K562 (cell line): Measurements from ENCODE around the gene IQGAP3. TPM values are rescaled to one million over a fixed set of nuclear protein-coding genes. Genes with fewer than 3 reads are reported as not detected.
A peak's percentile ranks its signal among the peaks of the same experiment; 100 is the strongest.

Experiments used
- CREB1 ChIP-seq, 2 experiments: sonication (generic) in 1 of 2; formaldehyde crosslinking in 1 of 2; IDR thresholded peaks; 2 replicates each; pipeline versions ENCODE4 v1.6.1 to v1.8.0; 2012 to 2022; ENCODE audit warnings: inconsistent platforms in 1 of 2, mild to moderate bottlenecking in 1 of 2, missing genetic modification reagents in 1 of 2, moderate library complexity in 1 of 2
- EGR1 ChIP-seq: fragments of 450-650 bp; conservative IDR thresholded peaks from 2 replicates; pipeline ENCODE4 v1.6.1; 2017; ENCODE audit warnings: mild to moderate bottlenecking
- GTF2A2 ChIP-seq: IDR thresholded peaks from 2 replicates; pipeline ENCODE4 v1.6.1; 2016; ENCODE audit warnings: mild to moderate bottlenecking, missing genetic modification characterization, missing compliant biosample characterization
- PATZ1 ChIP-seq: fragments of 250-450 bp; sonication (Bioruptor Pico); IDR thresholded peaks from 2 replicates; pipeline ENCODE4 v1.5.0; 2020; ENCODE audit warnings: mild to moderate bottlenecking, borderline replicate concordance
- SRF ChIP-seq, 2 experiments: fragments of 250-450, 450-650 bp in 1 of 2; sonication (Bioruptor Pico) in 1 of 2; sonication (generic) in 1 of 2; formaldehyde crosslinking; IDR thresholded peaks; 2 replicates each; pipeline versions ENCODE4 v1.5.0 to v1.5.1; 2020 to 2022; ENCODE audit warnings: mild to moderate bottlenecking in 1 of 2, missing genetic modification reagents in 1 of 2
- SRSF9 ChIP-seq: fragments of 200-400 bp; formaldehyde crosslinking; IDR thresholded peaks from 2 replicates; pipeline ENCODE4 v1.6.1; 2017; ENCODE audit warnings: low read depth, low read length, borderline replicate concordance
- ZNF57 ChIP-seq: fragments of 450-650 bp; formaldehyde crosslinking; IDR thresholded peaks from 2 replicates; pipeline ENCODE4 v1.4.0; 2020; ENCODE audit warnings: mild to moderate bottlenecking, moderate library complexity
- polyA plus RNA-seq, 8 experiments: library from polyadenylated mRNA; depleted of rRNA in 4 of 8; stranded (reverse) in 5 of 8; unstranded in 3 of 8; fragments of >200 nt; fragmentation: Nextera tagmentation in 2 of 8; fragmentation: Illumina TruSeq in 1 of 8; extraction: Ambion mirVana in 2 of 8; extraction: Trizol in 1 of 8; gene quantifications; 2 replicates each; pipeline versions ENCODE4 v1.2.1 to v1.2.3, GENCODE V29; 2011 to 2014; ENCODE audit warnings: inconsistent platforms in 1 of 8, missing spikeins in 1 of 8
- total RNA-seq, 7 experiments: library from RNA; depleted of rRNA in 6 of 7; stranded (reverse); fragments of >200 nt in 6 of 7; fragmentation: Illumina TruSeq in 2 of 7; extraction: Trizol in 2 of 7; gene quantifications; 2 replicates each; pipeline versions ENCODE4 v1.2.1 to v1.2.3, GENCODE V29; 2011 to 2021; ENCODE audit warnings: low replicate concordance in 1 of 7
- TF ChIP-seq, protein P1 (sequence below): fragments of 450-650 bp; formaldehyde crosslinking; IDR thresholded peaks from 2 replicates; pipeline ENCODE4 v1.4.0; 2020; ENCODE audit warnings: mild to moderate bottlenecking, mixed read lengths
- TF ChIP-seq, protein P2 (sequence below): fragments of 450-650 bp; IDR thresholded peaks from 2 replicates; pipeline ENCODE4 v1.6.1; 2016; ENCODE audit warnings: low read depth
- TF ChIP-seq, protein P3 (sequence below): fragments of 250-450 bp; sonication (Bioruptor Pico); IDR thresholded peaks from 2 replicates; pipeline ENCODE4 v1.8.0; 2021; ENCODE audit warnings: moderate library complexity, mild to moderate bottlenecking, inconsistent platforms

IQGAP3 gene
- total and polyA plus RNA-seq, 9 of the 15 experiments (the other 6 are each of a cell fraction or from before 2014, with no cell fraction given): 1.4 to 16.6 (median 11.9) TPM

- TF ChIP-seq GTF2A2 (tag) (no peak), EGR1 (0 out of 2 replicates have a peak, but pooled peaks have one; percentile 24), ZNF57 (no peak), PATZ1 (CRISPR knock-in tag) (no peak), SRF (CRISPR knock-in tag; IDR thresholded peaks at IDR 0.05) (no peak), CREB1 (IDR thresholded peaks at IDR 0.05) (no peak), CREB1 (CRISPR knock-in tag; IDR thresholded peaks at IDR 0.05) (no peak), SRSF9 (no peak)
- TF ChIP-seq, protein P1, sequence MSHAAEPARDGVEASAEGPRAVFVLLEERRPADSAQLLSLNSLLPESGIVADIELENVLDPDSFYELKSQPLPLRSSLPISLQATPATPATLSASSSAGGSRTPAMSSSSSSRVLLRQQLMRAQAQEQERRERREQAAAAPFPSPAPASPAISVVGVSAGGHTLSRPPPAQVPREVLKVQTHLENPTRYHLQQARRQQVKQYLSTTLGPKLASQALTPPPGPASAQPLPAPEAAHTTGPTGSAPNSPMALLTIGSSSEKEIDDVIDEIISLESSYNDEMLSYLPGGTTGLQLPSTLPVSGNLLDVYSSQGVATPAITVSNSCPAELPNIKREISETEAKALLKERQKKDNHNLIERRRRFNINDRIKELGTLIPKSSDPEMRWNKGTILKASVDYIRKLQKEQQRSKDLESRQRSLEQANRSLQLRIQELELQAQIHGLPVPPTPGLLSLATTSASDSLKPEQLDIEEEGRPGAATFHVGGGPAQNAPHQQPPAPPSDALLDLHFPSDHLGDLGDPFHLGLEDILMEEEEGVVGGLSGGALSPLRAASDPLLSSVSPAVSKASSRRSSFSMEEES: no peak
- TF ChIP-seq, protein P2, sequence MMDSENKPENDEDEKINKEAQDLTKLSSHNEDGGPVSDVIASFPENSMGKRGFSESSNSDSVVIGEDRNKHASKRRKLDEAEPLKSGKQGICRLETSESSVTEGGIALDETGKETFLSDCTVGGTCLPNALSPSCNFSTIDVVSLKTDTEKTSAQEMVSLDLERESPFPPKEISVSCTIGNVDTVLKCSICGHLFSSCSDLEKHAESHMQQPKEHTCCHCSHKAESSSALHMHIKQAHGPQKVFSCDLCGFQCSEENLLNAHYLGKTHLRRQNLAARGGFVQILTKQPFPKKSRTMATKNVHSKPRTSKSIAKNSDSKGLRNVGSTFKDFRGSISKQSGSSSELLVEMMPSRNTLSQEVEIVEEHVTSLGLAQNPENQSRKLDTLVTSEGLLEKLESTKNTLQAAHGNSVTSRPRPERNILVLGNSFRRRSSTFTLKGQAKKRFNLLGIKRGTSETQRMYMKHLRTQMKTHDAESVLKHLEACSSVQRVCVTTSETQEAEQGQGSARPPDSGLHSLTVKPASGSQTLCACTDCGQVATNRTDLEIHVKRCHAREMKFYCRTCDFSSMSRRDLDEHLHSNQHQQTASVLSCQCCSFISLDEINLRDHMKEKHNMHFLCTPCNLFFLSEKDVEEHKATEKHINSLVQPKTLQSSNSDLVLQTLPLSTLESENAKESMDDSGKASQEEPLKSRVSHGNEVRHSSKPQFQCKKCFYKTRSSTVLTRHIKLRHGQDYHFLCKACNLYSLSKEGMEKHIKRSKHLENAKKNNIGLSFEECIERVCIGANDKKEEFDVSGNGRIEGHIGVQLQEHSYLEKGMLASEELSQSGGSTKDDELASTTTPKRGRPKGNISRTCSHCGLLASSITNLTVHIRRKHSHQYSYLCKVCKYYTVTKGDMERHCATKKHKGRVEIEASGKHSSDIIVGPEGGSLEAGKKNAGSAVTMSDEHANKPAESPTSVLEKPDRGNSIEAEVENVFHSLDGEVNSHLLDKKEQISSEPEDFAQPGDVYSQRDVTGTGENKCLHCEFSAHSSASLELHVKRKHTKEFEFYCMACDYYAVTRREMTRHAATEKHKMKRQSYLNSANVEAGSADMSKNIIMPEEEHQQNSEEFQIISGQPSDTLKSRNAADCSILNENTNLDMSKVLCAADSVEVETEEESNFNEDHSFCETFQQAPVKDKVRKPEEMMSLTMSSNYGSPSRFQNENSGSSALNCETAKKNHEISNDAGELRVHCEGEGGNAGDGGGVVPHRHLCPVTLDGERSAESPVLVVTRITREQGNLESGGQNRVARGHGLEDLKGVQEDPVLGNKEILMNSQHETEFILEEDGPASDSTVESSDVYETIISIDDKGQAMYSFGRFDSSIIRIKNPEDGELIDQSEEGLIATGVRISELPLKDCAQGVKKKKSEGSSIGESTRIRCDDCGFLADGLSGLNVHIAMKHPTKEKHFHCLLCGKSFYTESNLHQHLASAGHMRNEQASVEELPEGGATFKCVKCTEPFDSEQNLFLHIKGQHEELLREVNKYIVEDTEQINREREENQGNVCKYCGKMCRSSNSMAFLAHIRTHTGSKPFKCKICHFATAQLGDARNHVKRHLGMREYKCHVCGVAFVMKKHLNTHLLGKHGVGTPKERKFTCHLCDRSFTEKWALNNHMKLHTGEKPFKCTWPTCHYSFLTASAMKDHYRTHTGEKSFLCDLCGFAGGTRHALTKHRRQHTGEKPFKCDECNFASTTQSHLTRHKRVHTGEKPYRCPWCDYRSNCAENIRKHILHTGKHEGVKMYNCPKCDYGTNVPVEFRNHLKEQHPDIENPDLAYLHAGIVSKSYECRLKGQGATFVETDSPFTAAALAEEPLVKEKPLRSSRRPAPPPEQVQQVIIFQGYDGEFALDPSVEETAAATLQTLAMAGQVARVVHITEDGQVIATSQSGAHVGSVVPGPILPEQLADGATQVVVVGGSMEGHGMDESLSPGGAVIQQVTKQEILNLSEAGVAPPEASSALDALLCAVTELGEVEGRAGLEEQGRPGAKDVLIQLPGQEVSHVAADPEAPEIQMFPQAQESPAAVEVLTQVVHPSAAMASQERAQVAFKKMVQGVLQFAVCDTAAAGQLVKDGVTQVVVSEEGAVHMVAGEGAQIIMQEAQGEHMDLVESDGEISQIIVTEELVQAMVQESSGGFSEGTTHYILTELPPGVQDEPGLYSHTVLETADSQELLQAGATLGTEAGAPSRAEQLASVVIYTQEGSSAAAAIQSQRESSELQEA: no peak
- TF ChIP-seq, protein P3, sequence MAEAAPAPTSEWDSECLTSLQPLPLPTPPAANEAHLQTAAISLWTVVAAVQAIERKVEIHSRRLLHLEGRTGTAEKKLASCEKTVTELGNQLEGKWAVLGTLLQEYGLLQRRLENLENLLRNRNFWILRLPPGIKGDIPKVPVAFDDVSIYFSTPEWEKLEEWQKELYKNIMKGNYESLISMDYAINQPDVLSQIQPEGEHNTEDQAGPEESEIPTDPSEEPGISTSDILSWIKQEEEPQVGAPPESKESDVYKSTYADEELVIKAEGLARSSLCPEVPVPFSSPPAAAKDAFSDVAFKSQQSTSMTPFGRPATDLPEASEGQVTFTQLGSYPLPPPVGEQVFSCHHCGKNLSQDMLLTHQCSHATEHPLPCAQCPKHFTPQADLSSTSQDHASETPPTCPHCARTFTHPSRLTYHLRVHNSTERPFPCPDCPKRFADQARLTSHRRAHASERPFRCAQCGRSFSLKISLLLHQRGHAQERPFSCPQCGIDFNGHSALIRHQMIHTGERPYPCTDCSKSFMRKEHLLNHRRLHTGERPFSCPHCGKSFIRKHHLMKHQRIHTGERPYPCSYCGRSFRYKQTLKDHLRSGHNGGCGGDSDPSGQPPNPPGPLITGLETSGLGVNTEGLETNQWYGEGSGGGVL (CRISPR knock-in tag): no peak
Measured at GRCh38 chr1:156498432-156499193, 73.8 kb downstream of the IQGAP3 start (continued).
